GM23338 (cell line): ENCODE results near the gene OMP. TPM values are rescaled to one million over a fixed set of nuclear protein-coding genes. Genes with fewer than 3 reads are reported as not detected.

Experiments used
- ATAC-seq: fragments of 200-7000 bp; cut with Tn5 transposase; 3 replicates; pipeline ENCODE4 v1.9.1; 2020
- DNase-seq: peaks from one replicate; pipeline ENCODE4 v3.0.0-alpha.2; 2015; ENCODE audit warnings: low spot score
- H2AFZ ChIP-seq: fragments of 200-600 bp; sonication (generic); 2 replicates; pipeline ENCODE4 v1.8.0; 2016; ENCODE audit warnings: antibody characterized with exemption, mild to moderate bottlenecking, moderate library complexity
- H3F3A ChIP-seq: fragments of 200-600 bp; sonication (generic); replicated peaks from 2 replicates; pipeline ENCODE4 v1.8.0; 2017; ENCODE audit warnings: antibody characterized with exemption, mixed run types, low read depth
- H3K27ac ChIP-seq: fragments of 200-600 bp; sonication (generic); 2 replicates; pipeline ENCODE4 v1.6.1; 2016; ENCODE audit warnings: low read depth
- H3K27me3 ChIP-seq: fragments of 200-600 bp; sonication (generic); 2 replicates; pipeline ENCODE4 v1.8.0; 2016; ENCODE audit warnings: mild to moderate bottlenecking, mixed run types, moderate library complexity; ENCODE audit not compliant: insufficient read depth
- H3K36me3 ChIP-seq: fragments of 200-600 bp; sonication (generic); 2 replicates; pipeline ENCODE4 v1.8.0; 2016; ENCODE audit warnings: mild to moderate bottlenecking; ENCODE audit not compliant: insufficient read depth
- H3K4me1 ChIP-seq: fragments of 200-600 bp; sonication (generic); 2 replicates; pipeline ENCODE4 v1.8.0; 2016; ENCODE audit warnings: mild to moderate bottlenecking, moderate library complexity; ENCODE audit not compliant: insufficient read depth
- H3K4me2 ChIP-seq: fragments of 200-600 bp; sonication (generic); 2 replicates; pipeline ENCODE4 v1.7.1; 2017; ENCODE audit warnings: mixed run types
- H3K4me3 ChIP-seq: fragments of 200-600 bp; sonication (generic); 2 replicates; pipeline ENCODE4 v1.6.1; 2016; ENCODE audit warnings: mixed run types
- H3K79me2 ChIP-seq: fragments of 200-600 bp; sonication (generic); replicated peaks from 2 replicates; pipeline ENCODE4 v1.8.0; 2017; ENCODE audit warnings: mild to moderate bottlenecking; ENCODE audit not compliant: insufficient read depth
- H3K9me2 ChIP-seq: fragments of 200-600 bp; sonication (generic); 2 replicates; pipeline ENCODE4 v1.8.0; 2017; ENCODE audit not compliant: insufficient read depth
- H4K20me1 ChIP-seq: fragments of 200-600 bp; sonication (generic); replicated peaks from 2 replicates; pipeline ENCODE4 v1.8.0; 2017; ENCODE audit warnings: mild to moderate bottlenecking; ENCODE audit not compliant: insufficient read depth
- H3K27ac Mint-ChIP-seq: 2 replicates; pipeline ENCODE4 v1.8.0; 2020; ENCODE audit warnings: inconsistent platforms, mild to moderate bottlenecking, moderate library complexity, mixed read lengths
- H3K27me3 Mint-ChIP-seq: 3 replicates; pipeline ENCODE4 v1.8.0; 2022; ENCODE audit warnings: low read depth, mild to moderate bottlenecking, moderate library complexity, mixed read lengths, inconsistent platforms; ENCODE audit not compliant: insufficient read depth, poor library complexity
- H3K36me3 Mint-ChIP-seq: 3 replicates; pipeline ENCODE4 v1.8.0; 2021; ENCODE audit warnings: low read depth, mild to moderate bottlenecking, inconsistent platforms, moderate library complexity, mixed read lengths
- H3K4me1 Mint-ChIP-seq: 3 replicates; pipeline ENCODE4 v1.8.0; 2020; ENCODE audit warnings: mild to moderate bottlenecking, inconsistent platforms, mixed read lengths
- H3K4me3 Mint-ChIP-seq: 3 replicates; pipeline ENCODE4 v1.8.0; 2021; ENCODE audit warnings: moderate library complexity, mild to moderate bottlenecking, inconsistent platforms, mixed read lengths
- H3K9me3 Mint-ChIP-seq: 3 replicates; pipeline ENCODE4 v1.8.0; 2020; ENCODE audit warnings: moderate library complexity, mild to moderate bottlenecking, inconsistent platforms, mixed read lengths
- CREB1 ChIP-seq: fragments of 250-450 bp; sonication (Bioruptor Pico); IDR thresholded peaks from 2 replicates; pipeline ENCODE4 v1.5.0; 2020; ENCODE audit warnings: low read depth, mild to moderate bottlenecking, moderate library complexity
- EZH2phosphoT487 ChIP-seq: fragments of 200-600 bp; sonication (generic); IDR thresholded peaks from one replicate; pipeline ENCODE4 v1.8.1; 2018; ENCODE audit warnings: antibody characterized with exemption; ENCODE audit not compliant: unreplicated experiment
- JUNB ChIP-seq: IDR thresholded peaks from one replicate; pipeline ENCODE4 v1.6.1; 2016; ENCODE audit warnings: antibody characterized with exemption; ENCODE audit not compliant: unreplicated experiment
- NANOG ChIP-seq: IDR thresholded peaks from 2 replicates; pipeline ENCODE4 v1.6.1; 2016; ENCODE audit warnings: antibody characterized with exemption, borderline replicate concordance
- POLR2AphosphoS5 ChIP-seq: IDR thresholded peaks from 2 replicates; pipeline ENCODE4 v1.6.1; 2016; ENCODE audit warnings: antibody characterized with exemption, low read depth
- STAT1 ChIP-seq: IDR thresholded peaks from one replicate; pipeline ENCODE4 v1.6.1; 2016; ENCODE audit warnings: antibody characterized with exemption; ENCODE audit not compliant: unreplicated experiment
- ZNF331 ChIP-seq: fragments of 250-450 bp; sonication (Bioruptor Pico); IDR thresholded peaks from 2 replicates; pipeline ENCODE4 v1.5.0; 2020; ENCODE audit warnings: low read depth, mild to moderate bottlenecking, moderate library complexity
- polyA plus RNA-seq: library from polyadenylated mRNA; unstranded; fragments of >200 nt; fragmentation: Nextera tagmentation; extraction: Ambion mirVana; gene quantifications from 2 replicates; pipeline ENCODE4 v1.2.1, GENCODE V29; 2016
- total RNA-seq: library from RNA; depleted of rRNA; stranded (reverse); fragments of >200 nt; shearing (Covaris generic); gene quantifications from 2 replicates; pipeline ENCODE4 v1.2.3, GENCODE V29; 2014
- TF ChIP-seq, protein P1 (sequence below): fragments of 250-450 bp; sonication (Bioruptor Pico); IDR thresholded peaks from 2 replicates; pipeline ENCODE4 v1.5.0; 2020; ENCODE audit warnings: mild to moderate bottlenecking, moderate library complexity
- TF ChIP-seq, protein P2 (sequence below): IDR thresholded peaks from one replicate; pipeline ENCODE4 v1.6.1; 2018; ENCODE audit warnings: antibody characterized with exemption; ENCODE audit not compliant: unreplicated experiment

The OMP gene
- total and polyA plus RNA-seq, 2 experiments from 2014 or later = 1.0 TPM; not detected in 1

DNA sequence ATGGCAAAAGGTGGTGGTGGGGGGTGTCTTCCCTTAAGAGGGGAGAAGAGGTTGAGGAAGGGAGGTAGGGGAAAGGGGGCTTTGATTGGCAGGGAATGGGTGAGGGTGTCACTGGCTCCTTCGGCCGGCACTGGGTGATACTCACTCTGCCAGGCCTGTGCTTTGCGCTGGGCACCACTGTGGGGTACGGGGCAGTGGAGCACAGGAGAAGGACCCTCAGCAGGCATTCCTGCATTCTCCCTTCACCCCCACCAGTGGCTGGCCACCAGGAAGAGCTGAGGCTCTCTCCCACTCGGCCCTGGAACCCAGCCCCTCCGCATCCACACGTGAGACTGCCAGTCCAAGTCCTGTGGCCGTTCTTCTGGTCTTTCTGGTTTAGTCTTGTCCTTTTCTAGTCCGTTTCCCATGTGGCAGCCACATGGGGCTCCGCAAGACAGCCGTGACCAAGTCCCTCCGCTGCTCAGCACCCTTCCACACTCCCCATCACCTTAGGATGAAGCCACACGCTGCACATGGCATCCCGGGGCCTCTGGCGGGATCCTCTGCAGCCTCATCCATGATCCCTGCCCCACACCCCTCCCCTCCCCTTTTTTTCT lies 27.9 kb upstream of the OMP start (continued):
- TF ChIP-seq, protein P1, sequence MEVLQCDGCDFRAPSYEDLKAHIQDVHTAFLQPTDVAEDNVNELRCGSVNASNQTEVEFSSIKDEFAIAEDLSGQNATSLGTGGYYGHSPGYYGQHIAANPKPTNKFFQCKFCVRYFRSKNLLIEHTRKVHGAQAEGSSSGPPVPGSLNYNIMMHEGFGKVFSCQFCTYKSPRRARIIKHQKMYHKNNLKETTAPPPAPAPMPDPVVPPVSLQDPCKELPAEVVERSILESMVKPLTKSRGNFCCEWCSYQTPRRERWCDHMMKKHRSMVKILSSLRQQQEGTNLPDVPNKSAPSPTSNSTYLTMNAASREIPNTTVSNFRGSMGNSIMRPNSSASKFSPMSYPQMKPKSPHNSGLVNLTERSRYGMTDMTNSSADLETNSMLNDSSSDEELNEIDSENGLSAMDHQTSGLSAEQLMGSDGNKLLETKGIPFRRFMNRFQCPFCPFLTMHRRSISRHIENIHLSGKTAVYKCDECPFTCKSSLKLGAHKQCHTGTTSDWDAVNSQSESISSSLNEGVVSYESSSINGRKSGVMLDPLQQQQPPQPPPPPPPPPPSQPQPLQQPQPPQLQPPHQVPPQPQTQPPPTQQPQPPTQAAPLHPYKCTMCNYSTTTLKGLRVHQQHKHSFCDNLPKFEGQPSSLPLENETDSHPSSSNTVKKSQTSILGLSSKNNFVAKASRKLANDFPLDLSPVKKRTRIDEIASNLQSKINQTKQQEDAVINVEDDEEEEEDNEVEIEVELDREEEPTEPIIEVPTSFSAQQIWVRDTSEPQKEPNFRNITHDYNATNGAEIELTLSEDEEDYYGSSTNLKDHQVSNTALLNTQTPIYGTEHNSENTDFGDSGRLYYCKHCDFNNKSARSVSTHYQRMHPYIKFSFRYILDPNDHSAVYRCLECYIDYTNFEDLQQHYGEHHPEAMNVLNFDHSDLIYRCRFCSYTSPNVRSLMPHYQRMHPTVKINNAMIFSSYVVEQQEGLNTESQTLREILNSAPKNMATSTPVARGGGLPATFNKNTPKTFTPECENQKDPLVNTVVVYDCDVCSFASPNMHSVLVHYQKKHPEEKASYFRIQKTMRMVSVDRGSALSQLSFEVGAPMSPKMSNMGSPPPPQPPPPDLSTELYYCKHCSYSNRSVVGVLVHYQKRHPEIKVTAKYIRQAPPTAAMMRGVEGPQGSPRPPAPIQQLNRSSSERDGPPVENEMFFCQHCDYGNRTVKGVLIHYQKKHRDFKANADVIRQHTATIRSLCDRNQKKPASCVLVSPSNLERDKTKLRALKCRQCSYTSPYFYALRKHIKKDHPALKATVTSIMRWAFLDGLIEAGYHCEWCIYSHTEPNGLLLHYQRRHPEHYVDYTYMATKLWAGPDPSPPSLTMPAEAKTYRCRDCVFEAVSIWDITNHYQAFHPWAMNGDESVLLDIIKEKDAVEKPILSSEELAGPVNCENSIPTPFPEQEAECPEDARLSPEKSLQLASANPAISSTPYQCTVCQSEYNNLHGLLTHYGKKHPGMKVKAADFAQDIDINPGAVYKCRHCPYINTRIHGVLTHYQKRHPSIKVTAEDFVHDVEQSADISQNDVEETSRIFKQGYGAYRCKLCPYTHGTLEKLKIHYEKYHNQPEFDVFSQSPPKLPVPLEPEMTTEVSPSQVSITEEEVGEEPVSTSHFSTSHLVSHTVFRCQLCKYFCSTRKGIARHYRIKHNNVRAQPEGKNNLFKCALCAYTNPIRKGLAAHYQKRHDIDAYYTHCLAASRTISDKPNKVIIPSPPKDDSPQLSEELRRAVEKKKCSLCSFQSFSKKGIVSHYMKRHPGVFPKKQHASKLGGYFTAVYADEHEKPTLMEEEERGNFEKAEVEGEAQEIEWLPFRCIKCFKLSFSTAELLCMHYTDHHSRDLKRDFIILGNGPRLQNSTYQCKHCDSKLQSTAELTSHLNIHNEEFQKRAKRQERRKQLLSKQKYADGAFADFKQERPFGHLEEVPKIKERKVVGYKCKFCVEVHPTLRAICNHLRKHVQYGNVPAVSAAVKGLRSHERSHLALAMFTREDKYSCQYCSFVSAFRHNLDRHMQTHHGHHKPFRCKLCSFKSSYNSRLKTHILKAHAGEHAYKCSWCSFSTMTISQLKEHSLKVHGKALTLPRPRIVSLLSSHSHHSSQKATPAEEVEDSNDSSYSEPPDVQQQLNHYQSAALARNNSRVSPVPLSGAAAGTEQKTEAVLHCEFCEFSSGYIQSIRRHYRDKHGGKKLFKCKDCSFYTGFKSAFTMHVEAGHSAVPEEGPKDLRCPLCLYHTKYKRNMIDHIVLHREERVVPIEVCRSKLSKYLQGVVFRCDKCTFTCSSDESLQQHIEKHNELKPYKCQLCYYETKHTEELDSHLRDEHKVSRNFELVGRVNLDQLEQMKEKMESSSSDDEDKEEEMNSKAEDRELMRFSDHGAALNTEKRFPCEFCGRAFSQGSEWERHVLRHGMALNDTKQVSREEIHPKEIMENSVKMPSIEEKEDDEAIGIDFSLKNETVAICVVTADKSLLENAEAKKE = no peak
- TF ChIP-seq STAT1 = no peak

DNA sequence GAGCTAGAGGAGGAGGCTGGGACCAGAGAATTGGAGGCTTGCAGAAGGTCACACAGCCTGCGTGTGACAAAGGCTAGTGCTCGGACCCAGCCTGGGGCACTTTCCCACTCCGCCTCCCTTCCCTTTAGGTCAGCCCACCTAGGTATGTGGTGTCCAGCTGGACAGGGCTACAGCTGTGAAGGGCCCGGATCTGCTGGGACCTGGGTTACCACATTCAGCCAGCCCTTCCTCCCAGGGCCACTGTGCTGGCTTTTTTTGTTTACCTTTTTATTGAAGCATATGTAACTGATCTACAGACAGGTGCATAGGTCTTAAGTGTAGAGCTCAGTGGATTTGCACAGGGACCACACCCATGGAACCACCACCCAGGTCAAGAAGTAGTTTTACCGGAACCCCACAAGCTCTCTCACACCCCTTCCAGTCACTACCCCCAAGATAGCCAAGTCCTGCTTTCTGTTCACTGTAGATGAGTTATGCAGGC lies 27.2 kb upstream of the OMP start:
- no peak overlapping the region for H2AFZ ChIP-seq
- DNase-seq (no peak), ATAC-seq (no peak)
- Mint-ChIP-seq H3K27me3 (peaks cover 15% of the 10 kb centered on the region), H3K9me3 (no peaks in the 10 kb centered on the region; the same call in 2 of the 3 replicates), H3K4me1 (peaks cover 5% of the 10 kb centered on the region), H3K36me3 (no peaks in the 10 kb centered on the region; the same call in 2 of the 3 replicates), H3K27ac (no peak overlapping the region), H3K4me3 (no peak overlapping the region)
- H3K4me2 ChIP-seq = no peak overlapping the region
- no peak overlapping the region for H3K4me3 ChIP-seq
- no peaks in the 10 kb centered on the region for H3F3A ChIP-seq
- no peaks in the 10 kb centered on the region for H3K4me1 ChIP-seq
- H4K20me1 ChIP-seq = no peaks in the 10 kb centered on the region
- H3K36me3 ChIP-seq = peaks cover 5% of the 10 kb centered on the region; the same call in 1 of the 2 replicates
- H3K79me2 ChIP-seq = peaks cover 16% of the 10 kb centered on the region; the same call in 1 of the 2 replicates
- TF ChIP-seq EZH2phosphoT487 (no peak), ZNF331 (no peak), JUNB (no peak), POLR2AphosphoS5 (no peak), NANOG (no peak), CREB1 (no peak)
- TF ChIP-seq, protein P2, sequence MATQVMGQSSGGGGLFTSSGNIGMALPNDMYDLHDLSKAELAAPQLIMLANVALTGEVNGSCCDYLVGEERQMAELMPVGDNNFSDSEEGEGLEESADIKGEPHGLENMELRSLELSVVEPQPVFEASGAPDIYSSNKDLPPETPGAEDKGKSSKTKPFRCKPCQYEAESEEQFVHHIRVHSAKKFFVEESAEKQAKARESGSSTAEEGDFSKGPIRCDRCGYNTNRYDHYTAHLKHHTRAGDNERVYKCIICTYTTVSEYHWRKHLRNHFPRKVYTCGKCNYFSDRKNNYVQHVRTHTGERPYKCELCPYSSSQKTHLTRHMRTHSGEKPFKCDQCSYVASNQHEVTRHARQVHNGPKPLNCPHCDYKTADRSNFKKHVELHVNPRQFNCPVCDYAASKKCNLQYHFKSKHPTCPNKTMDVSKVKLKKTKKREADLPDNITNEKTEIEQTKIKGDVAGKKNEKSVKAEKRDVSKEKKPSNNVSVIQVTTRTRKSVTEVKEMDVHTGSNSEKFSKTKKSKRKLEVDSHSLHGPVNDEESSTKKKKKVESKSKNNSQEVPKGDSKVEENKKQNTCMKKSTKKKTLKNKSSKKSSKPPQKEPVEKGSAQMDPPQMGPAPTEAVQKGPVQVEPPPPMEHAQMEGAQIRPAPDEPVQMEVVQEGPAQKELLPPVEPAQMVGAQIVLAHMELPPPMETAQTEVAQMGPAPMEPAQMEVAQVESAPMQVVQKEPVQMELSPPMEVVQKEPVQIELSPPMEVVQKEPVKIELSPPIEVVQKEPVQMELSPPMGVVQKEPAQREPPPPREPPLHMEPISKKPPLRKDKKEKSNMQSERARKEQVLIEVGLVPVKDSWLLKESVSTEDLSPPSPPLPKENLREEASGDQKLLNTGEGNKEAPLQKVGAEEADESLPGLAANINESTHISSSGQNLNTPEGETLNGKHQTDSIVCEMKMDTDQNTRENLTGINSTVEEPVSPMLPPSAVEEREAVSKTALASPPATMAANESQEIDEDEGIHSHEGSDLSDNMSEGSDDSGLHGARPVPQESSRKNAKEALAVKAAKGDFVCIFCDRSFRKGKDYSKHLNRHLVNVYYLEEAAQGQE = no peak
- H3K27ac ChIP-seq = no peak overlapping the region
- H3K9me2 ChIP-seq = no peaks in the 10 kb centered on the region
- no peaks in the 10 kb centered on the region for H3K27me3 ChIP-seq
